Large intestine (tissue), 3 donors: ENCODE results near the gene HNRNPD. TPM values are rescaled to one million over a fixed set of nuclear protein-coding genes. Genes with fewer than 3 reads are reported as not detected.
A peak's percentile ranks its signal among the peaks of the same experiment; 100 is the strongest.
"Not testable (repeated sequence)": the region's sequence is repeated elsewhere in the genome, so short reads cannot be mapped to it uniquely, and the experiment has no call there.

ENCODE experiments used
- DNase-seq, 2 donors: peaks; one replicate each; pipeline versions ENCODE4 v3.0.0 to v3.0.0-alpha.2; 2013
- H3K27ac ChIP-seq: one replicate; pipeline ENCODE4 v1.5.1; 2013; ENCODE audit warnings: low read length
- H3K27me3 ChIP-seq: 2 replicates; pipeline ENCODE4 v1.6.1; 2013; ENCODE audit warnings: low read length; ENCODE audit not compliant: control insufficient read depth, insufficient read depth
- H3K36me3 ChIP-seq: 2 replicates; pipeline ENCODE4 v1.6.1; 2013; ENCODE audit warnings: low read length; ENCODE audit not compliant: control insufficient read depth, insufficient read depth
- H3K4me1 ChIP-seq: one replicate; pipeline ENCODE4 v1.6.1; 2013; ENCODE audit warnings: low read length; ENCODE audit not compliant: control insufficient read depth, insufficient read depth
- H3K4me3 ChIP-seq: one replicate; pipeline ENCODE4 v1.5.1; 2013; ENCODE audit warnings: low read length
- H3K9me3 ChIP-seq: one replicate; pipeline ENCODE4 v1.6.1; 2013; ENCODE audit warnings: mild to moderate bottlenecking, low read depth, low read length, moderate library complexity; ENCODE audit not compliant: control insufficient read depth
- WGBS: methylation state at CpG from one replicate; pipeline ENCODE4 v1.1.5; 2013; ENCODE audit warnings: low lambda C conversion rate; ENCODE audit not compliant: insufficient coverage; 5-methylcytosine and 5-hydroxymethylcytosine counted together
- polyA plus RNA-seq: library from polyadenylated mRNA; unstranded; fragments of 120-200 nt; gene quantifications from one replicate; pipeline ENCODE4 v1.2.1, GENCODE V29; 2013

The HNRNPD gene
- polyA plus RNA-seq, 1 donor: 401 TPM

- no peak overlapping the region for H3K4me3 ChIP-seq
- no CpG with 5 or more reads among the region's 9 CpGs for WGBS
Measured at GRCh38 chr4:82380344-82380743, 6.6 kb upstream of the HNRNPD start.

GRCh38 chr4:82376109-82376508 is 2.3 kb upstream of the HNRNPD start:
- Histone ChIP-seq H3K4me3 (no peak overlapping the region), H3K27me3 (no peaks in the 10 kb centered on the region), H3K27ac (no peak overlapping the region), H3K4me1 (peaks cover 2% of the 10 kb centered on the region), H3K36me3 (no peaks in the 10 kb centered on the region), H3K9me3 (no peaks in the 10 kb centered on the region)
- no peak for DNase-seq
- no CpG with 5 or more reads among the region's 4 CpGs for WGBS

More at GRCh38 chr4:82380344-82380743, 6.6 kb upstream of the HNRNPD start:
- Histone ChIP-seq H3K9me3 (no peaks in the 10 kb centered on the region), H3K4me1 (peaks cover 2% of the 10 kb centered on the region), H3K27ac (no peak overlapping the region), H3K36me3 (no peaks in the 10 kb centered on the region), H3K27me3 (no peaks in the 10 kb centered on the region)
- DNase-seq: no peak

GRCh38 chr4:82373486-82373815 is 340 bp downstream of the HNRNPD start:
- H3K4me1 ChIP-seq: peaks cover 4% of the 10 kb centered on the region
- H3K9me3 ChIP-seq: no peaks in the 10 kb centered on the region
- peak in 1 of 2 donors; percentile 67 for DNase-seq
- WGBS: no CpG with 5 or more reads among the region's 50 CpGs
- H3K4me3 ChIP-seq: peak overlapping the region; percentile 98
- H3K36me3 ChIP-seq: peaks cover 8% of the 10 kb centered on the region
- H3K27me3 ChIP-seq: no peaks in the 10 kb centered on the region
- H3K27ac ChIP-seq: peak overlapping the region; percentile 100

GRCh38 chr4:82372517-82373485 is 990 bp downstream of the HNRNPD start:
- Histone ChIP-seq H3K36me3 (peaks cover 8% of the 10 kb centered on the region), H3K4me3 (peak overlapping the region; percentile 98), H3K4me1 (peaks cover 8% of the 10 kb centered on the region), H3K9me3 (no peaks in the 10 kb centered on the region), H3K27me3 (no peaks in the 10 kb centered on the region), H3K27ac (peak overlapping the region; percentile 100)
- 4% methylated on average over 5 of the region's 37 CpGs for WGBS
- DNase-seq: peak; percentile 74 to 85

GRCh38 chr4:82371497-82371896 is 2.3 kb downstream of the HNRNPD start:
- 0% methylated on average over 3 of the region's 8 CpGs for WGBS
- H3K27ac ChIP-seq: no peak overlapping the region
- no peaks in the 10 kb centered on the region for H3K27me3 ChIP-seq
- peak overlapping the region; percentile 98 for H3K4me3 ChIP-seq
- H3K9me3 ChIP-seq: no peaks in the 10 kb centered on the region
- no peak for DNase-seq
- peaks cover 13% of the 10 kb centered on the region for H3K36me3 ChIP-seq
- H3K4me1 ChIP-seq: peaks cover 13% of the 10 kb centered on the region

- WGBS: 50% methylated on average over 1 of the region's 5 CpGs
- no peak overlapping the region for H3K4me3 ChIP-seq
Measured at GRCh38 chr4:82367438-82368097, 6.2 kb downstream of the HNRNPD start.

DNA sequence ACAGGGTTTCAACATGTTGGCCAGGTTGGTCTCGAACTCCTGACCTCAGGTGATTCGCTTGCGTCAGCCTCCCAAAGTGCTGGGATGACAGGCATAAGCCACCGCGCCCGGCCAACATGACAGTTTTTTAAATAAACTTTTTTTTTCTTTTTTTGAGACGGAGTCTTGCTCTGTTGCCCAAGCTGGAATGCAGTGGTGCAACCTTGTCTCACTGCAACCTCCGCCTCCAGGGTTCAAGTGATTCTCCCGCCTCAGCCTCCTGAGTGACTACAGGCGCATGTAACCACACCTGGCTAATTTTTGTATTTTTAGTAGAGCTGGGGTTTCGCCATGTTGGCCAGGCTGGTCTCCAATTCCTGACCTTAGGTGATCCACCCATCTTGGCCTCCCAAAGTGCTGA is 7.4 kb downstream of the HNRNPD start:
- not testable (repeated sequence) for H3K27ac ChIP-seq, DNase-seq, H3K27me3 ChIP-seq, H3K9me3 ChIP-seq, H3K4me3 ChIP-seq
- Histone ChIP-seq H3K36me3 (peaks cover 16% of the 10 kb centered on the region), H3K4me1 (peaks cover 11% of the 10 kb centered on the region)
- WGBS: 60% methylated on average over 1 of the region's 11 CpGs

More at GRCh38 chr4:82367438-82368097, 6.2 kb downstream of the HNRNPD start:
- DNase-seq: no peak
- H3K9me3 ChIP-seq: no peaks in the 10 kb centered on the region
- H3K36me3 ChIP-seq: peaks cover 16% of the 10 kb centered on the region
- no peak overlapping the region for H3K27ac ChIP-seq
- H3K4me1 ChIP-seq: peaks cover 11% of the 10 kb centered on the region
- H3K27me3 ChIP-seq: no peaks in the 10 kb centered on the region

- Histone ChIP-seq H3K36me3 (peaks cover 12% of the 10 kb centered on the region), H3K27ac (no peak overlapping the region), H3K4me3 (no peak overlapping the region), H3K27me3 (no peaks in the 10 kb centered on the region), H3K4me1 (peaks cover 14% of the 10 kb centered on the region), H3K9me3 (no peaks in the 10 kb centered on the region)
- no CpG with 5 or more reads among the region's 4 CpGs for WGBS
- DNase-seq: no peak
Measured at GRCh38 chr4:82363896-82364487, 9.8 kb downstream of the HNRNPD start.

GRCh38 chr4:82362565-82362964 is 11.2 kb downstream of the HNRNPD start:
- Histone ChIP-seq H3K9me3 (no peaks in the 10 kb centered on the region), H3K27ac (no peak overlapping the region), H3K36me3 (peaks cover 18% of the 10 kb centered on the region), H3K4me1 (peaks cover 6% of the 10 kb centered on the region), H3K4me3 (no peak overlapping the region), H3K27me3 (no peaks in the 10 kb centered on the region)
- WGBS: no CpG with 5 or more reads among the region's 9 CpGs
- no peak for DNase-seq
